Endothelial cell of umbilical vein (primary cell): ENCODE results near the gene TESMIN. TPM values are rescaled to one million over a fixed set of nuclear protein-coding genes. Genes with fewer than 3 reads are reported as not detected.

ENCODE experiments used
- BruUV-seq: library from RNA; stranded (reverse); fragments of 400-500 nt; replicated peaks from 2 replicates; lab custom pipeline; 2021; lab: Mats Ljungman, UMichigan
- CTCF ChIA-PET: fragments of 300-600, 350-600 bp; sonication (Branson Sonifier 250); formaldehyde crosslinking; loops from one replicate; lab custom pipeline; 2021; ENCODE audit warnings: antibody characterized with exemption, inconsistent platforms; lab: Charles Lee
- POLR2A ChIA-PET: fragments of 300-600, 350-600 bp; sonication (Branson Sonifier 250); formaldehyde crosslinking; loops from one replicate; lab custom pipeline; 2021; ENCODE audit warnings: antibody characterized with exemption, inconsistent platforms; lab: Charles Lee
- DNase-seq: peaks from one replicate; pipeline ENCODE4 v3.0.0-alpha.2; 2011; ENCODE audit warnings: low read depth, low spot score
- FAIRE-seq: peaks from 2 replicates; lab custom pipeline; 2011; peaks lifted over from hg19 to GRCh38; lab: Jason Lieb, UNC
- H2AFZ ChIP-seq: 2 replicates; pipeline ENCODE4 v1.6.0; 2012; ENCODE audit warnings: low read depth, low read length, control low read depth, inconsistent platforms
- H3K27ac ChIP-seq: 2 replicates; pipeline ENCODE4 v1.5.1; 2011; ENCODE audit warnings: low read depth, mild to moderate bottlenecking, control low read depth, low read length, moderate library complexity; ENCODE audit not compliant: insufficient read depth
- H3K27me3 ChIP-seq, 2 experiments: 2 replicates each; pipeline versions ENCODE4 v1.6.0 to v1.6.1; 2011; ENCODE audit warnings: low read length in 2 of 2, mixed read lengths in 1 of 2; ENCODE audit not compliant: control insufficient read depth in 2 of 2, insufficient read depth in 2 of 2
- H3K36me3 ChIP-seq, 2 experiments: 2 replicates in 1 of 2; 3 replicates in 1 of 2; pipeline ENCODE4 v1.5.1; 2011; ENCODE audit warnings: low read length in 2 of 2, mild to moderate bottlenecking in 1 of 2, moderate library complexity in 1 of 2; ENCODE audit not compliant: control insufficient read depth in 2 of 2, insufficient read depth in 2 of 2; ENCODE audit errors: extremely low read depth in 1 of 2
- H3K4me1 ChIP-seq: 3 replicates; pipeline ENCODE4 v1.5.1; 2011; ENCODE audit warnings: mild to moderate bottlenecking, low read length; ENCODE audit not compliant: control insufficient read depth, insufficient read depth; ENCODE audit errors: extremely low read depth
- H3K4me2 ChIP-seq: 2 replicates; pipeline ENCODE4 v1.6.1; 2011; ENCODE audit warnings: low read length, control low read depth, mixed read lengths; ENCODE audit not compliant: insufficient read depth
- H3K4me3 ChIP-seq, 3 experiments: fragments of 200-600 bp in 1 of 3; sonication (generic), shearing (Covaris generic) in 1 of 3; replicated peaks in 1 of 3; 2 replicates each; pipeline ENCODE4 v1.5.1; 2011 to 2016; ENCODE audit warnings: control low read depth in 3 of 3, low read length in 3 of 3, mild to moderate bottlenecking in 2 of 3, inconsistent platforms in 1 of 3, low read depth in 1 of 3, moderate library complexity in 1 of 3; ENCODE audit not compliant: insufficient read depth in 1 of 3
- H3K79me2 ChIP-seq: 2 replicates; pipeline ENCODE4 v1.6.0; 2012; ENCODE audit warnings: low read length, inconsistent platforms; ENCODE audit not compliant: control insufficient read depth, insufficient read depth
- H3K9ac ChIP-seq: replicated peaks from 2 replicates; pipeline ENCODE3; 2011; ENCODE audit warnings: low read length, control low read depth; ENCODE audit not compliant: insufficient read depth; ENCODE audit errors: extremely low read depth
- H3K9me1 ChIP-seq: replicated peaks from 3 replicates; pipeline ENCODE4 v1.6.0; 2011; ENCODE audit warnings: mild to moderate bottlenecking, low read length; ENCODE audit not compliant: control insufficient read depth, insufficient read depth; ENCODE audit errors: extremely low read depth
- H3K9me3 ChIP-seq: replicated peaks from 2 replicates; pipeline ENCODE4 v1.5.1; 2012; ENCODE audit warnings: low read length, inconsistent platforms; ENCODE audit not compliant: control insufficient read depth, insufficient read depth
- H4K20me1 ChIP-seq: replicated peaks from 2 replicates; pipeline ENCODE3; 2011; ENCODE audit warnings: mild to moderate bottlenecking, low read length; ENCODE audit not compliant: control insufficient read depth, insufficient read depth; ENCODE audit errors: extremely low read depth
- CTCF ChIP-seq, 2 donors: IDR thresholded peaks; 1 replicate in 1 of 2; 2 replicates in 1 of 2; pipeline ENCODE4 v1.5.1; 2011; ENCODE audit warnings: low read length in 2 of 2, mild to moderate bottlenecking in 2 of 2, moderate library complexity in 2 of 2, control low read depth in 1 of 2, inconsistent platforms in 1 of 2, low read depth in 1 of 2; ENCODE audit not compliant: insufficient read depth in 1 of 2; ENCODE audit errors: extremely low read depth in 1 of 2
- EZH2 ChIP-seq: IDR thresholded peaks from 2 replicates; pipeline ENCODE4 v1.6.1; 2012; ENCODE audit warnings: borderline replicate concordance, low read depth, mild to moderate bottlenecking, moderate library complexity, low read length, inconsistent platforms; ENCODE audit not compliant: severe bottlenecking
- FOS ChIP-seq: IDR thresholded peaks from 2 replicates; pipeline ENCODE4 v1.6.1; 2011; ENCODE audit warnings: mild to moderate bottlenecking, low read length, moderate library complexity, borderline replicate concordance; ENCODE audit not compliant: insufficient read depth
- GATA2 ChIP-seq: IDR thresholded peaks from 2 replicates; pipeline ENCODE4 v1.7.0; 2011; ENCODE audit warnings: low read depth, mild to moderate bottlenecking, moderate library complexity, mixed read lengths, low read length; ENCODE audit not compliant: insufficient read length, insufficient read depth
- MAX ChIP-seq: IDR thresholded peaks from 2 replicates; pipeline ENCODE4 v1.6.1; 2011; ENCODE audit not compliant: insufficient read depth, insufficient read length
- dilution Hi-C: fragments of 300-500 bp; cut with MboI; formaldehyde crosslinking; loops from one replicate; pipeline ENCODE4 v1.15.0; 2019; ENCODE audit warnings: low sequenced_read_pairs; ENCODE audit not compliant: extremely low pct_ligation_motif_present
- intact Hi-C: fragments of 100-400 bp; cut with micrococcal nuclease; formaldehyde crosslinking; loops from one replicate; pipeline ENCODE4 v1.10.0; 2022
- polyA plus RNA-seq, 4 experiments: library from polyadenylated mRNA; depleted of rRNA in 3 of 4; stranded (reverse) in 3 of 4; unstranded in 1 of 4; fragments of >200 nt; gene quantifications; 2 replicates each; pipeline versions ENCODE4 v1.2.1 to v1.2.3, GENCODE V29; 2011 to 2012; ENCODE audit warnings: missing spikeins in 1 of 4
- total RNA-seq: library from RNA; stranded (reverse); gene quantifications from 2 replicates; pipeline ENCODE4 v1.2.3, GENCODE V29; 2021

Gene TESMIN
- total and polyA plus RNA-seq, 2 donors (not counting 3 experiments of a cell fraction or from before 2014, with no cell fraction given) = 1.7 to 6.1 TPM

- no TSS peak for BruUV-seq
- peak; percentile 10 for DNase-seq
- Histone ChIP-seq H3K4me1 (no peaks in the 10 kb centered on the region), H3K4me3 (no peak overlapping the region), H3K36me3 (peaks cover 0 to 34% of the 10 kb centered on the region in 2 experiments), H3K9ac (no peak overlapping the region), H3K27me3 (no peaks in the 10 kb centered on the region), H3K4me2 (no peak overlapping the region), H3K9me3 (no peaks in the 10 kb centered on the region), H3K79me2 (no peaks in the 10 kb centered on the region), H2AFZ (no peak overlapping the region), H4K20me1 (no peaks in the 10 kb centered on the region), H3K9me1 (no peaks in the 10 kb centered on the region), H3K27ac (no peak overlapping the region)
- ChIA-PET CTCF (interaction anchor here (0.6 to 4.0 kb wide), 28 partner anchors 9 to 338 kb away, joined by 3 to 45 read pairs (median 4); partner anchors contain the start of genes CPT1A and PPP6R3), POLR2A (interaction anchor here (0.6 kb wide), 1 partner anchor 10 kb away, joined by 3 read pairs; no protein-coding TSS in a partner anchor)
- TF ChIP-seq FOS = no peak
- TF ChIP-seq CTCF (IDR thresholded peaks at IDR 0.05; ENCODE audit: extremely low read depth in 1 of 2, insufficient read depth in 1 of 2, low read depth in 1 of 2, low read length in 2 of 2) = peak; percentile 72
- no peak for TF ChIP-seq MAX
- no peak for TF ChIP-seq EZH2
- no peak for TF ChIP-seq GATA2
- FAIRE-seq = no peak
- intact Hi-C loops = loop anchor here (2.0 kb wide), 1 partner anchor 166 kb away; no protein-coding TSS in a partner anchor
- dilution Hi-C loops = no loop called here
These were observed 47.0 kb upstream of the TESMIN start for GRCh38 chr11:68798221-68798813.
